Gastrocnemius medialis (tissue), 4 donors: ENCODE results near the gene SLC50A1. TPM values are rescaled to one million over a fixed set of nuclear protein-coding genes. Genes with fewer than 3 reads are reported as not detected.

Experiments used
- ATAC-seq, 2 donors: fragments of 150-250 bp; one replicate each; pipeline ENCODE4 v1.9.1; 2016
- DNase-seq, 2 donors: peaks; one replicate each; pipeline ENCODE4 v3.0.0-alpha.2; 2019
- H3K27ac ChIP-seq, 4 donors: fragments of 200-600 bp; sonication (generic); 1 replicate in 1 of 4; 2 replicates in 3 of 4; pipeline ENCODE4 v1.5.1; 2016 to 2018; ENCODE audit warnings: mild to moderate bottlenecking in 2 of 4, moderate library complexity in 1 of 4
- H3K27me3 ChIP-seq, 3 donors: fragments of 200-600 bp; sonication (generic) in 2 of 3; 1 replicate in 1 of 3; 2 replicates in 2 of 3; pipeline versions ENCODE4 v1.5.1 to v1.6.0; 2016 to 2019; ENCODE audit warnings: mild to moderate bottlenecking in 1 of 3, moderate library complexity in 1 of 3
- H3K36me3 ChIP-seq, 2 donors: fragments of 200-600 bp; sonication (generic) in 1 of 2; one replicate each; pipeline ENCODE4 v1.5.1; 2017 to 2018
- H3K4me1 ChIP-seq, 2 donors: fragments of 200-600 bp; sonication (generic) in 1 of 2; one replicate each; pipeline ENCODE4 v1.5.1; 2016 to 2017; ENCODE audit warnings: mild to moderate bottlenecking in 2 of 2
- H3K4me3 ChIP-seq, 4 donors: fragments of 200-600 bp; sonication (generic) in 3 of 4; 1 replicate in 1 of 4; 2 replicates in 3 of 4; pipeline ENCODE4 v1.5.1; 2016 to 2019; ENCODE audit warnings: mild to moderate bottlenecking in 2 of 4
- H3K9me3 ChIP-seq, 3 donors: fragments of 200-600 bp; sonication (generic) in 2 of 3; 1 replicate in 1 of 3; 2 replicates in 2 of 3; pipeline ENCODE4 v1.5.1; 2016 to 2019
- CTCF ChIP-seq, 5 experiments: fragments of 450-650 bp in 3 of 5; fragments of 200-600 bp in 2 of 5; sonication (generic) in 2 of 5; IDR thresholded peaks in 4 of 5; conservative IDR thresholded peaks in 1 of 5; 1 replicate in 4 of 5; 2 replicates in 1 of 5; pipeline ENCODE4 v1.5.1; 2016 to 2019; ENCODE audit warnings: antibody characterized with exemption in 5 of 5, mild to moderate bottlenecking in 3 of 5, moderate library complexity in 3 of 5
- POLR2A ChIP-seq, 2 donors: fragments of 450-650 bp; IDR thresholded peaks; one replicate each; pipeline ENCODE4 v1.6.1; 2017; ENCODE audit warnings: antibody characterized with exemption in 2 of 2, mild to moderate bottlenecking in 2 of 2, moderate library complexity in 2 of 2
- in situ Hi-C, 4 donors: fragments of 200-750 bp; cut with MboI; loops; one replicate each; pipeline versions ENCODE4 v1.15.0 to v1.8.0; 2017; ENCODE audit warnings: low sequenced_read_pairs in 4 of 4
- intact Hi-C: fragments of 100-400 bp; cut with DNase I; formaldehyde crosslinking; loops from one replicate; pipeline ENCODE4 v1.15.1; 2023; ENCODE audit warnings: low total_unique reads
- total RNA-seq, 4 donors: library from RNA; depleted of rRNA; stranded (reverse); fragments of >200 nt; gene quantifications; one replicate each; pipeline versions ENCODE4 v1.1.0 to v1.2.3, GENCODE V29; 2016

The SLC50A1 gene
- total RNA-seq, 4 donors from 2014 or later: 3.5 to 11.4 (median 8.2) TPM

- Histone ChIP-seq H3K4me3 (no peak overlapping the region), H3K9me3 (no peaks in the 10 kb centered on the region), H3K27ac (no peak overlapping the region), H3K27me3 (no peaks in the 10 kb centered on the region), H3K36me3 (no peaks in the 10 kb centered on the region), H3K4me1 (peaks cover 0 to 10% of the 10 kb centered on the region in 2 donors)
- DNase-seq (no peak), ATAC-seq (no peak)
- no peak for TF ChIP-seq CTCF (IDR thresholded peaks at IDR 0.05 in 4 of 5, conservative IDR thresholded peaks at IDR 0.05 in 1 of 5)
- no peak for TF ChIP-seq POLR2A (IDR thresholded peaks at IDR 0.05)
- intact Hi-C loops (no loop called here), in situ Hi-C loops (no loop called here)
These were observed 46.4 kb downstream of the SLC50A1 start for GRCh38 chr1:155182052-155182550.

- no peak overlapping the region for H3K4me3 ChIP-seq
- H3K36me3 ChIP-seq: no peaks in the 10 kb centered on the region
- H3K9me3 ChIP-seq: no peaks in the 10 kb centered on the region
- no peak for TF ChIP-seq POLR2A (IDR thresholded peaks at IDR 0.05)
- TF ChIP-seq CTCF (IDR thresholded peaks at IDR 0.05 in 4 of 5, conservative IDR thresholded peaks at IDR 0.05 in 1 of 5): no peak
- no peak overlapping the region for H3K27ac ChIP-seq
- H3K27me3 ChIP-seq: no peaks in the 10 kb centered on the region
- intact Hi-C loops (no loop called here), in situ Hi-C loops (no loop called here)
- DNase-seq (no peak), ATAC-seq (no peak)
- peaks cover 0 to 10% of the 10 kb centered on the region in 2 donors for H3K4me1 ChIP-seq
These were observed 48.1 kb downstream of the SLC50A1 start for GRCh38 chr1:155183775-155184221.

GRCh38 chr1:155184351-155184811, 48.7 kb downstream of the SLC50A1 start:
- Histone ChIP-seq H3K27me3 (no peaks in the 10 kb centered on the region), H3K27ac (peak overlapping the region in 1 of 4 donors; percentile 52), H3K9me3 (no peaks in the 10 kb centered on the region), H3K4me3 (no peak overlapping the region), H3K36me3 (no peaks in the 10 kb centered on the region), H3K4me1 (peaks cover 0 to 10% of the 10 kb centered on the region in 2 donors)
- TF ChIP-seq CTCF (IDR thresholded peaks at IDR 0.05 in 4 of 5, conservative IDR thresholded peaks at IDR 0.05 in 1 of 5) (no peak), POLR2A (IDR thresholded peaks at IDR 0.05) (no peak)
- intact Hi-C loops: no loop called here
- ATAC-seq (no peak), DNase-seq (no peak)
- in situ Hi-C loops: no loop called here

- intact Hi-C loops (no loop called here), in situ Hi-C loops (no loop called here)
- DNase-seq (no peak), ATAC-seq (peak in 1 of 2 donors; percentile 34)
- Histone ChIP-seq H3K9me3 (no peaks in the 10 kb centered on the region), H3K4me1 (peaks cover 0 to 10% of the 10 kb centered on the region in 2 donors), H3K27me3 (no peaks in the 10 kb centered on the region), H3K27ac (peak overlapping the region in 2 of 4 donors; percentile 26 to 52), H3K36me3 (no peaks in the 10 kb centered on the region), H3K4me3 (no peak overlapping the region)
- no peak for TF ChIP-seq POLR2A (IDR thresholded peaks at IDR 0.05)
- no peak for TF ChIP-seq CTCF (IDR thresholded peaks at IDR 0.05 in 4 of 5, conservative IDR thresholded peaks at IDR 0.05 in 1 of 5)
These were observed 49.5 kb downstream of the SLC50A1 start for GRCh38 chr1:155184835-155185782.
